ENCODE measurements around the gene SHROOM3.

DNA sequence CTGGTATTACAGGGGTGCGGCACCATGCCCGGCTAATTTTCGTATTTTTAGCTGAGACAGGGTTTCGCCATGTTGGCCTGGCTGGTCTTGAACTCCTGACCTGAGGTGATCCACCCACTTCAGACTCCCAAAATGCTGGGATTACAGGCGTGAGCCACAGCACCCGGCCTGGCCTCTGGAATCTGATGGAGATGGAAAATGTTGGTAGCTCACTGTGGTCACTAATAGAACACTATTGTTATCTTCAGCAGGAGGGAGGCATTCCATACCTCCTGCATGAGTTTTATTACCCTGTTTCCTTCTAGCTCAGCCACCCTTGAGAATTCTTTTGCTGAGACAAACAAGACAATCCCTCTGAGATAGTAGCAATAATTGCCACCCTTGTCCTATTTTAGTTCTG lies 105.0 kb downstream of the SHROOM3 start:
- TF ChIP-seq, protein P1, sequence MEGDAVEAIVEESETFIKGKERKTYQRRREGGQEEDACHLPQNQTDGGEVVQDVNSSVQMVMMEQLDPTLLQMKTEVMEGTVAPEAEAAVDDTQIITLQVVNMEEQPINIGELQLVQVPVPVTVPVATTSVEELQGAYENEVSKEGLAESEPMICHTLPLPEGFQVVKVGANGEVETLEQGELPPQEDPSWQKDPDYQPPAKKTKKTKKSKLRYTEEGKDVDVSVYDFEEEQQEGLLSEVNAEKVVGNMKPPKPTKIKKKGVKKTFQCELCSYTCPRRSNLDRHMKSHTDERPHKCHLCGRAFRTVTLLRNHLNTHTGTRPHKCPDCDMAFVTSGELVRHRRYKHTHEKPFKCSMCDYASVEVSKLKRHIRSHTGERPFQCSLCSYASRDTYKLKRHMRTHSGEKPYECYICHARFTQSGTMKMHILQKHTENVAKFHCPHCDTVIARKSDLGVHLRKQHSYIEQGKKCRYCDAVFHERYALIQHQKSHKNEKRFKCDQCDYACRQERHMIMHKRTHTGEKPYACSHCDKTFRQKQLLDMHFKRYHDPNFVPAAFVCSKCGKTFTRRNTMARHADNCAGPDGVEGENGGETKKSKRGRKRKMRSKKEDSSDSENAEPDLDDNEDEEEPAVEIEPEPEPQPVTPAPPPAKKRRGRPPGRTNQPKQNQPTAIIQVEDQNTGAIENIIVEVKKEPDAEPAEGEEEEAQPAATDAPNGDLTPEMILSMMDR (IDR thresholded peaks at IDR 0.05; ENCODE audit: insufficient read depth, low read length, poor library complexity, severe bottlenecking), result no peak
- no peak for TF ChIP-seq EZH2phosphoT487 (conservative IDR thresholded peaks at IDR 0.05; ENCODE audit: low read length)
